Stimulated activated CD4-positive, alpha-beta T cell treated with anti-CD3 and anti-CD28 coated beads, TNF-alpha, amount 100 ng/mL, for 4 hours (primary cell): ENCODE measurements around the gene PRKG1.

Experiments
- DNase-seq, 3 experiments: peaks; one replicate each; pipeline ENCODE4 v3.0.0-alpha.2; 2020; ENCODE audit warnings: low read depth in 3 of 3

PRKG1 gene

DNA sequence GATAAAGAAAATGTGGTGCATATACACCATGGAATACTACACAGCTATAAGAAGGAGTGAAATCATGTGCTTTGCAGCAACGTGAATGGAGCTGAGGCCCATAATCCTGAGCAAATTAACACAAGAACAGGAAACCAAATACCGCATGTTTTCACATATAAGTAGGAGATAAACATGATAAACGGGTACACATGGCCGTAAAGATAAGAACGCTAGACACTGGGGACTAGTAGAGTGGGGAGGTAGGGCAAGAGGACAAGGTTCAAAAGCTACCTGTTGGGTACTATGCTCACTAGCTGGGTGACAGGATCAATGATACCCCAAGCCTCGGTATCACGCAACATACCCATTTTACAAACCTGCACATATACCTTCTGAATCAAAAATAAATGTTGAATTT, 511.5 kb downstream of the PRKG1 start:
- no peak for DNase-seq

DNA sequence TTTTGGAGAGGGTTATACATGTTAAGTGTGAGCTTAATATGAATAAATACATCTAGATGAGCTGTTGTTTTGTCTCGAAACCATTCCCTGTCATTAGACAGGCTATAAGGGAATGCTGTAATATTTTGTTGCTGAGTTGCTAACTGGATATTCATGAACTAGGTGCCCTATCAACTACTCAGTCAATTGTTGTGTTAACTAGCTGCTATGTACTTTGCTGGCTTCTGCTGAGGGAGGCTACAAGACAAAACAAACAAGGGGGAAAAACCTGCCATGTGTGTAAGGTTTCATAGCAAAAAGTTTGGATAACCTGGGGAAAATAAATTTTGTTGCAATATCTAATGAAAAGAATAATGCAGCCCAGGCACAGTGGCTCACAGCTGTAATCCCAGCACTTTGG, 514.7 kb downstream of the PRKG1 start:
- DNase-seq: no peak

DNA sequence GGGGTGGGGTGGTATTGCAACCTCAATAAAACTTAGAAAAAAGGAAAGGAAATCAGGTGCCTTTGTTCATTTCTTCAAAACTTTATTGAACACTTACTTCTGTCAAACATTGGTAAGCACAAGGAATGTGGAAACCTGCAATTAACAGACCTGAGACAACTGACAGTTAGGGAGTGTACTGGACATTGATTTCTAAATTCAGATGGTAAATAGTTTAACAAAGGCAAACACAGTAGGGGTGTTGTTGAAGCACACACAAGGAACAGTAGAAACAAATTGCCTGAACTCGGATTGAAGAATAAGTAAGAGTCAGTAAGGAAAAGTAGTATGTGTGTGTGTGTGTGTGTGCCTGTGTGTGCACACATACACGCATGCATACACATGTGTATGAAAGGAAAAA, 516.5 kb downstream of the PRKG1 start:
- no peak for DNase-seq

DNA sequence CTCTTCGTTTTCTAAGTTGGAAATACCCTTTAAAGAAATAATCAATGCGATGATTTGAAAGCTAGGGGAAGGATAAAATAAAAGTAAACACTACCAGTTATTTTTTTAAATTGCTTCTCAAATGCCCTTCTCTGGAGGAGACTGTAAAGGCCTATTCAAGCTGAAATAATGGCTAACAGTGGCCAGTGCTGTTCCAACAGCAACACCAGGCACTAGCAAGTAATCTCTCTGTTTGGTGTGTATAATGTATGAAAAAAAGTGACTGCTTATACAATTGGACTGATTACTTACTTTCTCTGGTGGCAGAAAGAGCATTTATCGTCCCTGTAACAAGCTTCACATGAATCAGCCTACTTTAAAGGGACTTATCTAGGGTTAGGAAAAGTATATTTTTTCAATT, 522.4 kb downstream of the PRKG1 start:
- no peak for DNase-seq

DNA sequence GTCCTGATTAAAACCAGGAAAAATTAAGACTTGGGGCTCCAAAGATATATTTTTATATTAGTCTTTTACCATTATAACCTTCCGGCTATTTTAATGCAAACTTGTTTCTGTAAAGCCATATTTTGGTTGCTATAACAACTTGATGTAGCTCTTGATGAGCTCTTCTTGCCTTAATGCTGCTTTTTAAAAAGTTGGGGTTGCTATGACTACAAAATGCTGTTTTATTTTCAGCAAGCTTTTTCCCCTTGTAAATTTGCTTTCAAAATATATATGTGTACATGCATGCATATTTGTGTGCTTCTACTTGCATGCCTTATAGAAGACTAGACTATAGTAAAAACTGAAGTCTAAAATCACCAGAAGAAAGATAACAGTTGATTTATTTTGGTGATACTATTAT, 525.4 kb downstream of the PRKG1 start:
- DNase-seq: no peak

DNA sequence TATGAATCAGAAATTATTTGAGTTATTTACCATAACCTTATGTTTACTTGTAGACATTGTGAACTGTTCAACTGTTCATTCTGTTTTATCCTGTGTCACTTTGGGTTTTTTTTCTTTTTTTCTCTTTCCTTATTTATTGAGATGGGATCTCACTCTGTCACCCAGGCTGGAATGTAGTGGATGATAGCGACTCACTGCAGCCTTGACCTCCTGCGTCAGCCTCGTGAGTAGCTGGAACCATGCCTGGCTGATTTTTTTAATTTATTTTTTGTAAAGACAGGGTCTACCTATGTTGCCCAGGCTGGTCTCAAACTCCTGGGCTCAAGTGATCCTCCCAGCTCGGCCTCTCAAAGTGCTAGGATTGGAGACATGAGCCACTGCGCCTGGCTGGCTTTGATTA, 528.0 kb downstream of the PRKG1 start:
- no peak for DNase-seq

DNA sequence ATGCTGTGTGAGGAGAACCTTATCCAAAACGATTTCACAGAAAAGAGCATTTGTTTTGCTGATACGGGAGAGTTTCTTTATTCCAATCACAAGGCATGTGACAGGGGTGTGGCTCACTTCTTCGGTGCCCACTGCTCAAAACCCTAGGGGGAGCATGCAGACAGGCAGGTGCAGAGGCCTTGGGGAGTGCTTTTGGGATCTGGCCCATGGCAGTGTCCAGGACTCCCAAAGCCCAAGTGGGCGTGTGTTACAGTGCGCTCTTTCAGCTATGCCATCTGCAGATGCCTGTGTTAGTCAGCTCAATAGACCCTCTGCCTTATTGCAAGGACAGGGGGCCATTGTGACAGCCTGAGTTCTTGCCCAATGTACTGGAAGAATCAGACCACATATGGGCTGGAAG, 530.3 kb downstream of the PRKG1 start:
- DNase-seq: no peak

DNA sequence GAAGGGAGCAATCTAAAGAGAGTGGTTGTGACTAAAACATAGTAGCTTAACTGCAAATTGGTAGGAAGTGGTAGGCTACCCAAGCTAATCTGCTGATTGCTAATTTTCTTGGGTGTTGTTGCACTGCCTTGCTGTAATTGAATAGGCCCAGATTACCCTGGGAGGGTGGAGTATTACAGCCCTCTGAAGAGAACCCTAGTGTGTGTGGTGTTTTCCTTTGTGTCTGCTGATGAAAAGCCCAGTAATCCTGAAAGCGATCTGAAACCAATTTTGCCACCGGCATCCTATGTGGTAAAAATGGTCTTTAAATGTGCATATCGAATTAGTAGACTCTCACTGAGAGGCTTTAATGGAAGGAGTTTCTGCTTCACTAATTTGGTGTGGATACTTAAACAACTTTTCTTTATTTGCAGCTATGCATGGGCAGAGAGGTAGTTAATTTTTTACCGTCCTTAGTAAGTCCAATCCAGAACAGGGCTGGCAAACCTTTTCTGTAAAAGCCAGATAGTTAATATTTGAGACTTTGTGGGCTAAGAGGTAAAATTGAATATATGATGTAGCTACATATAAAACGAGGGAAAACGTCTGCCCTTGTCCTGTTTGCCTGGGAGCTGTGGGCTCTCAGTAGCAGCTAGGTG, 532.7 kb downstream of the PRKG1 start:
- no peak for DNase-seq

DNA sequence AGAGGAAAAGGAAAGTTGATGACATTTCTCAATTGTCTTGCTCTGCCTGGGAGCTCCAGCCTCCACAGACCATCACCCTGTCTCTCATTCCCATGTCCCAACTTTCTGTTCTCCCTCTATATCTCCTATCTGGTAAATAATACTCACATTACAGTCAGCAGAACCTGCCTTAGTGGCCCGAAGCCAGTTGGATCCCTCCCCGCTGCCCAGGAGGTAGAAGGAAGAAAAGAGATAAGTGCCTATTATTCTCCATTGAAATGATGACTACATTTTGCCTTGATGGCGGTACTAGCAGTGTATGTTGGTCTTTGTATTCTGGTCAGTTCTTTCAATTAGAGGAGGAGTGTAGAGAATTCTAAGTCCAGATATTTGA, 533.2 kb downstream of the PRKG1 start:
- no peak for DNase-seq

DNA sequence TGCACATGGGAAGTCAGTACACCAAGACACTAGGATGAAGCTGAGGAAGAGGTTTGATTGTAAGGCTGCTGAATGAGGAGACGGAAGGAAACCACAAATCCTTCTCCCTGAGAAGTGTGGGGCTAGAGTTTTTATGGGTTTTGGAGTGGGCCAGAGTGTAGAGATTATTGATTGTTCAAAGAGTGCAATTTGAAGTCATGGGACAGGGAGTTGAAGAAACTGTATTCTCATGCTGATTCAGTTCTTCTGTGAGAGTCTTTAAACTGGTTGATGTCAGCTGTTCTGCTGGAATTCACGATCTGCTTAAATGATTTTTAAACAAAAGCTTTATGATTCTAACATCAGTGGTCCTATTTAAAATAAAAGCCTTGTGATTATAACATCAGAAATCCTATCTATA, 533.9 kb downstream of the PRKG1 start:
- no peak for DNase-seq

DNA sequence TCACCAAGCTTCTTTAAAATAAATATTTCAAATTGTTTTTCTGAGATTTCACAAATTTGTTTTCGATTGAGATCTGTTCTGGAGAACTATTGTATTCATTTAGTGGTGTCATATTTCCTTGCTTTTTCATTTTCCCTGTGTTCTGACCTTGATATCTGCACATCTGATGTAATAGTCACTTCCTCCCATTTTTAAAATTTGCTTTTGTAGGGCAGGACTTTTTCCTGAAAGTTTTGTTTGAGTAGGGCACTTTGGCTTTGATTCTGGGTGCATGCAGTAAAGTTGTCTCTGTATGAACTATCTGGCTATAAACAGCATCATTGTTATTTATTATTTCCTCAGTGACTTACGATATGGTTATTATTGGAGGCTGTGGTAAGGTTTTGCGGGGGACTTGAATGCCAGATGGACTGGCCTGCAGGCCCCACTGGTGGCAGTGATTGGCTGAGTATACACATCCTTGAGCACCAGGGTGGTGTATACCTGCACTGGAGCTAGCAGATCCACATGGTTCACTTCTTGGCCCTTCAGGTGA, 541.5 kb downstream of the PRKG1 start:
- no peak for DNase-seq

DNA sequence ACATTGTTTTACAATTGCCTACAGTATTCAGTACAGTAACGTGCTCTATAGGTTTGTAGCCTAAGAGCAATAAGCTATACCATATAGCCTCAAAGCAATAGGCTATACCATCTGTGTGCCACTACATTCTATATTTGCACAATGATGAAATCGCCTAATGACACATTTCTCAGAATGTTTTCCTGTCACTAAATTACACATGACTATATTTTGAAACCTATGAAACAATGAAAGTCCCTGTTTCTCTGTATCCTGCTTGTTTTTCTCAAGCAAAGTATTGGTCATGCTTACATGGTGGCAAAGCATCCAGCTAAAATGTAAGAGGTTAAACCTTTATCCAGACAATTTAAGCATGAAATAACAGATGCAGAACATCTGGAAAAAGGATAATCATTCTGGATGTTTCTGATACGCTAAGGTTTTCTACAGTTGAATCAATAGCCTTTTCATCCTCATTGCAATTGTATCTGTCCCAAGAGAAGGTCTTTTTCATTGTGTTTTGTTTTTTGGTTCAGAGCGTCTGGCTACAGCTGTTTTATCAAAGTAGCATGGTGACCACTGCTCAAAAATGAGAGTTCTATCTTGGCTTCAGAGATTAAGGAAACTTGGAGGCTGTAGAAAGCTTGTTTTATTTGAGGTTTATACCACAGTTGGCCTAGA, 543.4 kb downstream of the PRKG1 start:
- DNase-seq: no peak

DNA sequence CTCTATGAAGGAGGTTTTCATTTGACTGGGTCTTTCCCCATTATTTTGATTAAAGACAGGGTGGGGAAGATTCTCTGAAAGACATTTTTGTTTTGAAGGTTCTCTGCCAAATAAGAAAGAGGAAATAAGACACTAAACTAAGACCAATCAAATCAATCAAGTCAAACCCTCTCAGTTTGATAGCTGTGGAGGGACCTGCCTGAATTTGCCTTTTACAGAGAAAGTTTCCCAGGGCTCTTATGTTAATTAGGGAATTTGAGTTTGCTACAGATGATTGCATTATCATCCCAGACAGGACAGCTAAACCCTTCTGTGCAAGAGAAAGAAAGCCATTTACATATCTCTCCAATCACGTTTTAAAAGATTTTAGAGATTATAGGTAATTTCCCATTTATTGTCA, 545.1 kb downstream of the PRKG1 start:
- no peak for DNase-seq

DNA sequence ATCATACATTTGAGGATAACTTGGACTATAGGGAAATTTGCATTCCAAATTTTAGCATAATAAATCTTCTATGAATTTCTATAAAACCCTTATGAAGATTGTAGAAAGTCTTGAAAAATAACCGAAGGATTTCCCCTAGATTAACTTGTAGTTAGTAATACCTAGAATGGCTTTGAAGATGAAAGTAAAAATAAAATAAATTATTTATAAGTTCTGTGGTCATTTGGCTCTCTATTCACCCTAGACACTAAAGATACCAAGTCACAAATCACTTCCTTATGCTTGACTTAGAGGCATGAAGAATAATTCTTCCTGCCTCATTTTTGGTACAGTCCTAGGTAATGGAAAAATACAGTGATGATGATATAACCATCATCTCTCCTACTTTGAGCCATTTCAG, 545.8 kb downstream of the PRKG1 start:
- no peak for DNase-seq

DNA sequence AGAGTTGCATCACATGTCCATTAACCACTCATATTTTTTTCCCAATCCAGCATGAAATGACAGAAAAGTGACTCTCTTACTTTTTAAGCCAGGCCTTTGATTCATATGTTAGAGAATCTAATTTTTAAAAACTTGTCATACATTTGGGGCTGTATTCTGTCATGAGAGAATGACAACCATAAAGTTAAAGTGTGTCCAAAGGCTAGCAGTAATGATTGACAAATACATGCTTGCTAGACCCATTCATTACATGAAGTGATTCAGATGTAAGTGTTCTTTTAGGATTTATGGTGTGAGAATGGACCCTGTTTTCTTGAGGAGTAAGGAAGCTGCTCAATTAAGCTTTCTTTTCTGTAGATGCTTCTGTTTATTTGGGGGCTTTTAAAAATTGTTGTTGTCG, 549.7 kb downstream of the PRKG1 start:
- DNase-seq: no peak

DNA sequence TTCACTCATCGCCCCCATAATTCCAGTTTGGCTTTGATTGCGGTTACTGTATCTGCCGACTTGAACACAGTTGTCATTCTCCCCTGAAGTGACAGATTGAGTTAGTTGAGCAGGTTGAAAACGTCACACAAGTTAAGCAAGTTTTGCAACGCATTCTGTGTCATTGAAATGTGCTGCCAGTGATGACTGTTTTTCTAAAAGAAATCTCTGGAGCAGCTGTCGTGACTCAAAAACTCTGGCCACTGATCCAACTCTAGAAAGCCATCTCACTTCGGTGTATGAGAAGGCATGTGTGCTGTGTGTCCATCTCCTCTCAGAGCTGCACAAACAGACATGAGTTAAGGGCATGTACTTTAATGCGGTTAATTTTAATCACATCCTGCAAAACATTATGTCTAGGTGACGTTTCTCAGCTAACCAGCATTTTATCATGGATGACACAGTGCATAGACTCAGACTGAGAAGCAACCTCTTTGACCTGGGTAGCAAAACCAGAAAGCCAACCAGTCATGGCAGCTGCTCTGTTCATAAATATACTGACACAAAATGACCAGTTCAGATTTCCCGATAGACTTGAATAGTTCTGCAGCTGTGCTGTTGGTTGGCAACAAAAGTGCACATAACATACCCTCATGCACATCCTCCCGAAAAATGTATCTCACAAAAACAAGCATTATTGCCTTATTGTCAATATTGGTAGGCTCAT, 555.8 kb downstream of the PRKG1 start:
- DNase-seq: no peak

DNA sequence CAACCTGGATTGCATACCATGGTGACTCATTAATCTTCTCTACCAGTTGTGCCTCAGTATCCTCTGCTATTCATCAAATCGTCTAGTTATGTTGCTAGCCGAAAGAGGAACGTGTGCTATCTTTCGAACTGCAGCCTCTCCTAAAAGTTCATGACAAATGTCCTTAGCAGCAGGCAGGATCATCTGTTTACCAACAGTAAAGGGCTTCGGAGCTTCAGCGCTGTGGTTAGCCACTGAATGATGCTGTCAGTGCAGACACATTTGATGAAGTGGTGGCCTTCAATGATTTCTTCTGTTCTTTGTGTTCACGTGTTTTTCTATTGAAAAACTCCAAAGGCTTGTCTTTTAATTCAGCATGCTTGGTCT, 556.3 kb downstream of the PRKG1 start:
- no peak for DNase-seq

DNA sequence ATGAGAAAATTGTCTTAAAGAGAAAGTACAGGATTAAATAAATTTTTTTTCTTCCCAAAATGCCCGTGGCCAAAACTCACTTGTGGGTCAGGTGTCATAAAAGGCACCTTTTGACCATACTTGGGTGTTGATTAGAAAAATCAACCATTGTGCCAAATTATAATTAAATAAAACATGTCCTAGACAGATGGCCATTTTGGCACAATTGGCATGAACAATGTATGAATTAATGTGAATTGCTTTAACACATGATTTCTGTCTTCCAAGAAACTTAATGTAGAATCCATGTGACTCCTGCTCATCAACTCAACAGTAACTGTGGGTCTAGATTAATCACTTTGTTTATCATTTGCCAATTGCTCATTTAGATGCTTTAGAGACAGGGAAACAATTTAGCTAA, 561.1 kb downstream of the PRKG1 start:
- no peak for DNase-seq

DNA sequence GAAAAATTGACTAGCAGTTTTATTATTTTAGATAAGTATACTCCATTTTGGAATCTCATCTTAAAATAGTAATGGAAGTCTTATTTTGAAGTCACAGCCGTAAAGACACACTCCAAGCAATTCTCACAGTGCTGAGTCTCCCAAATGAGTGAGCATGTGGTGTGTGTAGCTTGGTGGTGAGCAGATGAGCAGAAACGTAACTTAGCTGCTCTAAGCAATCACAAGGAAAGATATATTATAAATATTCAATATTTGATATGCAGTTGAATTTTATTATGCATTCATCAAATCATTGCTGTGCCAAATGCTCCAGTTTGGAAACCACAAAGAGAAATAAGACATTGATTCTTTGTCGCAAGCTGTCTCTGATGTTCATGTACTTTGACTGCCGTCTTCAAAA, 563.9 kb downstream of the PRKG1 start:
- no peak for DNase-seq

DNA sequence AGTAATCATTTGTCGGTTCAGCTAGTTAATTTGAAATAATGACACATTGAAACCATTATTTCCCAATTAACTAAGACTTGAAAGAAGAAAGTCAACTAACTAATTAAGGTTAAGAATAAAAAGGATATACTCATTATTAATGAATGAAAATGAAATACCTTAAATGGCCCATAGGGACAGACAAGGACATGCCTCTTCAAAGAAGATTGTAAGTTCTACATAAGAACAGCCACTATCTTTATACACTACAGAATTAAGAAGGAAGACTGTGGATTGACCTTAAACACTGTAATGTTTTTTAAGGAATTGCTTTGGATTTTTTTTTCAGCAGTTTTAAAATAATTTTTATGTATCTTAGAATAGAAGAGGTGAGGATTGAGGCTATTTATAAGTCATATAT, 564.5 kb downstream of the PRKG1 start:
- no peak for DNase-seq

DNA sequence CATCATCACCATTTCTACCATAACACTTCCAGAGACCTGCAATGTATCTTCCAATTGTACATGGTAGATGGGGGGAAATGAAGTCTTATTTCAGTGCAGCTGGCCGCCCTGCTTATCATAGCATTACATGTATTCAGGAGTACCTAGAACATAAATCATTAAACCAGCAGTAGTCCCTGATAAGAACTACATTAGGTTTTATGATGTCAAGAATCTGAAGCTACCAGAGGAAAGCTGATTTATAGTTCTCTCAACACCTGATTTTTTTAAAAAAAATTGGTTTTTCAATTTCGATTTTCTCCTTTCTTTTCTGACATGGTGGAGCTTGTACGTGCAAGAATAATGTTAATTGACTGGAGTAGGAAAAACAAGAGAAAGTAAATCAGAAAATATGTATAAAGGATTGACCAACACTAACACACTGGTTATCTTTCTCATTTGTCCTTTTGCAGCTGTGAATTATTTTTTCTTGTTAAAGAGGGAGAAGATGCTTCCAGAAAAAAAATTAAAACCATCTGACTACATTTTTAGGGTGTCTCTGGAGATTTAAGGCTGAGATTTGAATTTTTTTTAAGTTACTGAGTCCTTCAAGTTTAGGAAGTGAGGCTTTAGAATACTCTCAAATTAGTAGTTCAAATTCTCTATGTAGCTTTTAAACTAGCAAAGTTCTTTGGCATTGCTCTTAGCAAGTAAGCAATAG, 566.0 kb downstream of the PRKG1 start:
- DNase-seq: no peak

DNA sequence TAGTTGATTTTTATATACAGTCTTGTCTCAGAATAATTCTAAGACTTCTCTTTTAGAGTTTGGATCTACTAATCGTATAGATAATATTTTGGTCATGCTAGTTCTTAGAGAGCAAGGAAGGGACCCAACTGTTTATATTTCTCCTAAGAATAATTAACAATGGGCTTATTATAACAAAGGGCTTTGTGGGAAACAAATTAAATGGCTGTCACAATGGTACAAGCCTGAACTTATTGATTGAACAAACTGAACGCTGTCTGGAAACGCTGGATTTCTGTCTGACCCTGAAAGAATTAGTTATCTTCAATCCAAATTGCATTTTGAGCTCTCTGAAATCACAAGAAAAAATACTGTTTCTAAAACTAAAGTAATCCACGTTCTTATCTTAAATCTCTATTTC, 568.3 kb downstream of the PRKG1 start:
- no peak for DNase-seq

DNA sequence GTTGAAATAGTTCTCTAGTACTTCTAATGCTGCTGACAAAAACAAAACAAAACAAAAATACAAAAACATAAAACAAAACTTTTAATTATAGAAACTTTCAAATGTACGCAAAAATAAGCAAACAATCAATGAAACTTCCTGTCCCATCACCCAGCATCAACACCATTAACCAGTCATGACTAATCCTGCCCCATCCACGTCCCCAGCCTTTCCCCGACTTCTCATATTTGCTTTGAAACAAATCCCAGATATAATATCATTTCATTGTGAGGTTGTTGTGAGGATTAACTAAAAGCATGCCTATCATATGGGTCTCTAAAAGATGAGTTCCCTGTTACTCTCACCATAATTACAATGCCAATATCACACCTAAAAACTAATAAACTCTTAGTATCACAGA, 569.4 kb downstream of the PRKG1 start:
- no peak for DNase-seq
